Stimulated activated CD8-positive, alpha-beta memory T cell treated with anti-CD3 and anti-CD28 coated beads, Interleukin-15, amount 100 ng/mL, for 1 hour (primary cell): Measurements from ENCODE around the gene IL13.
"Not testable (repeated sequence)": the region's sequence is repeated elsewhere in the genome, so short reads cannot be mapped to it uniquely, and the experiment has no call there.

Experiments
- DNase-seq: peaks from one replicate; pipeline ENCODE4 v3.0.0-alpha.2; 2020; ENCODE audit warnings: low read depth

Gene IL13

GRCh38 chr5:132688536-132689339 lies 30.8 kb downstream of the IL13 start:
- no peak for DNase-seq

GRCh38 chr5:132689513-132689912 lies 31.5 kb downstream of the IL13 start:
- no peak for DNase-seq

GRCh38 chr5:132690156-132690555 lies 32.2 kb downstream of the IL13 start:
- DNase-seq = no peak

GRCh38 chr5:132691755-132692631 lies 34.0 kb downstream of the IL13 start:
- DNase-seq = not testable (repeated sequence)

- no peak for DNase-seq
Observed at GRCh38 chr5:132692632-132692967, 34.6 kb downstream of the IL13 start.

- DNase-seq = no peak
Observed at GRCh38 chr5:132695956-132696355, 38.0 kb downstream of the IL13 start.

GRCh38 chr5:132704875-132705274 lies 46.9 kb downstream of the IL13 start:
- DNase-seq = no peak

- DNase-seq = no peak
Observed at GRCh38 chr5:132708645-132709044, 50.7 kb downstream of the IL13 start.
